ENCODE data around the gene PAIP2.

DNA sequence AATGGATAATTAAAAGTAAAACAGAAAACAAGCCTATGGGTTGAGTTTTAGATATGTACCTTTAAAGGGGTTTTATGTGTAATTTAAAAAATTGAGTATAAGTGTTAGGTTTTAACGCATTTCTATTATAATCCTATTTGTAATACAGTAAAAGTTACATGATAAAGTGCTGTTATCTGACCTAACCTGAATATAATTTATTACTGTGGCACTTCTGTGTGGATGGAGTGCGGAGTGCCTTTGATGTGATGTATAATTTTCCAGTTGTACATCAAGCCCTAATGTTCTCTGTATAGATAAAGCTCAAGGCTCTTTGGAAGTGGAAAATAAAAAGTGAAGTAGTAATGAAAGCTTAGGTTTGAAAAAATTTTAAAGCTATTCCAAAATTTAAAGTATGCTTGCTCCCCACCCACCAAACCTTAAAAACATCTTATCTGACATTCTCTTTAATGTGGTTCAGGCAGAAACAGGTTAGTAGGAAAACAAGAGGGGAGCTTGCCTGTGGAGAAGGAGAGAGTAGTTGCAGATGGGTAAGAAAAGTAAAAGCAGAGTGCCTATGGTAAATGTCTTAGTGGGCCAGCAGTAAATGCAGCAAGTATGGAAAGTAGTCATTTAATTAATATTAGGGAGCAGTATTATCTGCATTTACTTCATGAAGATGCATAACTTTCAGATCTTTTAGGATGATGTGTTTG, 44.1 kb upstream of the PAIP2 start:
- TF ChIP-seq POLR2A (IDR thresholded peaks at IDR 0.05), result no peak
- TF ChIP-seq, protein P1, sequence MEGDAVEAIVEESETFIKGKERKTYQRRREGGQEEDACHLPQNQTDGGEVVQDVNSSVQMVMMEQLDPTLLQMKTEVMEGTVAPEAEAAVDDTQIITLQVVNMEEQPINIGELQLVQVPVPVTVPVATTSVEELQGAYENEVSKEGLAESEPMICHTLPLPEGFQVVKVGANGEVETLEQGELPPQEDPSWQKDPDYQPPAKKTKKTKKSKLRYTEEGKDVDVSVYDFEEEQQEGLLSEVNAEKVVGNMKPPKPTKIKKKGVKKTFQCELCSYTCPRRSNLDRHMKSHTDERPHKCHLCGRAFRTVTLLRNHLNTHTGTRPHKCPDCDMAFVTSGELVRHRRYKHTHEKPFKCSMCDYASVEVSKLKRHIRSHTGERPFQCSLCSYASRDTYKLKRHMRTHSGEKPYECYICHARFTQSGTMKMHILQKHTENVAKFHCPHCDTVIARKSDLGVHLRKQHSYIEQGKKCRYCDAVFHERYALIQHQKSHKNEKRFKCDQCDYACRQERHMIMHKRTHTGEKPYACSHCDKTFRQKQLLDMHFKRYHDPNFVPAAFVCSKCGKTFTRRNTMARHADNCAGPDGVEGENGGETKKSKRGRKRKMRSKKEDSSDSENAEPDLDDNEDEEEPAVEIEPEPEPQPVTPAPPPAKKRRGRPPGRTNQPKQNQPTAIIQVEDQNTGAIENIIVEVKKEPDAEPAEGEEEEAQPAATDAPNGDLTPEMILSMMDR (IDR thresholded peaks at IDR 0.05), result no peak
- no peak for TF ChIP-seq EP300 (IDR thresholded peaks at IDR 0.05)

Data from ovary (tissue), 3 donors.